ENCODE measurements around the gene MELTF.
A peak's percentile ranks its signal among the peaks of the same experiment; 100 is the strongest.

Gene MELTF

GRCh38 chr3:197010556-197011351 is 18.9 kb downstream of the MELTF start:
- no peak for DNase-seq (ENCODE audit: low read depth, low spot score)
- Histone ChIP-seq H3K4me1 (ENCODE audit: control insufficient read depth, insufficient read depth, low read length) (no peaks in the 10 kb centered on the region), H3K36me3 (ENCODE audit: control insufficient read depth, insufficient read depth, low read length) (no peaks in the 10 kb centered on the region), H3K27ac (ENCODE audit: low read length) (no peak overlapping the region), H3K9me3 (ENCODE audit: control insufficient read depth, insufficient read depth, low read length) (no peaks in the 10 kb centered on the region), H3K4me3 (ENCODE audit: low read length) (no peak overlapping the region), H3K27me3 (ENCODE audit: control insufficient read depth, insufficient read depth, low read length) (no peaks in the 10 kb centered on the region)
- no CpG with 5 or more reads among the region's 30 CpGs for WGBS (ENCODE audit: insufficient coverage, insufficient read length)

GRCh38 chr3:197009532-197010019 is 20.0 kb downstream of the MELTF start:
- no peak overlapping the region for H3K4me3 ChIP-seq (ENCODE audit: low read length)
- WGBS (ENCODE audit: insufficient coverage, insufficient read length) = no CpG with 5 or more reads among the region's 20 CpGs
- H3K27me3 ChIP-seq (ENCODE audit: control insufficient read depth, insufficient read depth, low read length) = peaks cover 2% of the 10 kb centered on the region; the same call in 1 of the 2 replicates
- DNase-seq (ENCODE audit: low read depth, low spot score) = no peak
- no peak overlapping the region for H3K27ac ChIP-seq (ENCODE audit: low read length)
- H3K9me3 ChIP-seq (ENCODE audit: control insufficient read depth, insufficient read depth, low read length) = no peaks in the 10 kb centered on the region
- H3K4me1 ChIP-seq (ENCODE audit: control insufficient read depth, insufficient read depth, low read length) = no peaks in the 10 kb centered on the region
- no peaks in the 10 kb centered on the region for H3K36me3 ChIP-seq (ENCODE audit: control insufficient read depth, insufficient read depth, low read length)

DNA sequence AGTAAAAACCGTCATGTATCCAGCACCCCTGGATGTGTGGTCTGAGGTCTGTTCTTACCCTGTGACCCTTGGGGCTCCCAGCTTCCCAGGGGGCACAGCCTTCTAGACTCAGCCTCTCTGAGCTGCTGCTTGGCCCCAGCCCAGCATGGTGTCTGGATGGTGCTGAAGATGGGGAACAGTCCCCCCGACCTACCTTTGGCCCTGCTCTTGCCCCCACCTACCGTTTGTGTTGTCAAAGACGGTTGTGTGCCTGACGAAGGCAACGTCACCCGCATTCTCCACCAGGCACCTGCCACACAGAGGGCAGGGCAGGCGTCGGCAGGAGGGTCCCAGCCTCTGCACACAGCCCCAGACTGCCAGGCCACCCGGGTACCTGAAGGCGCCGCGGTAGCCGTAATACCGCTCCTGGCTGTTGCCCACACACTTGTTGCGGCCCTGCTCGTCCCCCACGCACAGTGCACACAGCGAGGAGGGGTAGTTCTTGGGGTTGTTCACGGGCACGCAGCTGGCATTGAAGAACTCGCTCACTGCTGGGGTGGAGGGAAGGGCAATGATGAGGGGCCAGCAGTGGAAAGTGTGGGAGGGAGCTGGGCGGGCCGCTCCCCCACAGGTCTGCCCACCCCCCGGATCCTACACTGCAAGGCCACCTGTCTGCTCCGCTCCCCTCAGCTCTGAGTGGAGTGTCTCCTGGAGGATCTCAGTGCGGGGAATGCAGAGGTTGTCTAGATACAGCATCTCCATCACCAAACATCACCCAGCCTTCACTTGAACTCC is 21.0 kb downstream of the MELTF start:
- no CpG with 5 or more reads among the region's 27 CpGs for WGBS (ENCODE audit: insufficient coverage, insufficient read length)
- Histone ChIP-seq H3K27me3 (ENCODE audit: control insufficient read depth, insufficient read depth, low read length) (peaks cover 6% of the 10 kb centered on the region), H3K36me3 (ENCODE audit: control insufficient read depth, insufficient read depth, low read length) (no peaks in the 10 kb centered on the region), H3K4me3 (ENCODE audit: low read length) (no peak overlapping the region), H3K27ac (ENCODE audit: low read length) (no peak overlapping the region), H3K9me3 (ENCODE audit: control insufficient read depth, insufficient read depth, low read length) (no peaks in the 10 kb centered on the region), H3K4me1 (ENCODE audit: control insufficient read depth, insufficient read depth, low read length) (0 out of 2 replicates have a peak, but pooled peaks cover 2% of the 10 kb centered on the region)
- DNase-seq (ENCODE audit: low read depth, low spot score) = no peak

DNA sequence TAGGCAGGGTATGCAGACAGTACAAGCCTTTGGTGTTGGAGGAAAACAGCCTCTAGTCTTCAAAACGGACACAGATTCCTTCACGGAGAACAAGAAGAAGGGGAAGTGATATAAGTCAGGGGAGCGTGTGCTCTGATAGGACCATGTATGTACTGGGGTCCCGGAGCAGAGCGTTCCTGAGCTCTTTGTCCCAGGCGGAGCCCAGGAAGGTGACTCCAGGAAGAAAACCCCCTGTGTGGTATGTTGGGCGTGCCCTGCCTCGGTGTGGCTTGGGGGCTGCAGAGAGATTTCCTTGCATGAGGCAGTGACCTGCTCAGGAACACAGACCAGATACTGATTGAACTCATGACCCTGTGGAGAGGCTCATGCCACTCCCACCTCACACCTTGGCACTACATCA is 21.7 kb downstream of the MELTF start:
- Histone ChIP-seq H3K27ac (ENCODE audit: low read length) (no peak overlapping the region), H3K4me3 (ENCODE audit: low read length) (no peak overlapping the region), H3K27me3 (ENCODE audit: control insufficient read depth, insufficient read depth, low read length) (peaks cover 6% of the 10 kb centered on the region), H3K4me1 (ENCODE audit: control insufficient read depth, insufficient read depth, low read length) (0 out of 2 replicates have a peak, but pooled peaks cover 2% of the 10 kb centered on the region), H3K9me3 (ENCODE audit: control insufficient read depth, insufficient read depth, low read length) (no peaks in the 10 kb centered on the region), H3K36me3 (ENCODE audit: control insufficient read depth, insufficient read depth, low read length) (no peaks in the 10 kb centered on the region)
- DNase-seq (ENCODE audit: low read depth, low spot score) = no peak
- WGBS (ENCODE audit: insufficient coverage, insufficient read length) = no CpG with 5 or more reads among the region's 8 CpGs

DNA sequence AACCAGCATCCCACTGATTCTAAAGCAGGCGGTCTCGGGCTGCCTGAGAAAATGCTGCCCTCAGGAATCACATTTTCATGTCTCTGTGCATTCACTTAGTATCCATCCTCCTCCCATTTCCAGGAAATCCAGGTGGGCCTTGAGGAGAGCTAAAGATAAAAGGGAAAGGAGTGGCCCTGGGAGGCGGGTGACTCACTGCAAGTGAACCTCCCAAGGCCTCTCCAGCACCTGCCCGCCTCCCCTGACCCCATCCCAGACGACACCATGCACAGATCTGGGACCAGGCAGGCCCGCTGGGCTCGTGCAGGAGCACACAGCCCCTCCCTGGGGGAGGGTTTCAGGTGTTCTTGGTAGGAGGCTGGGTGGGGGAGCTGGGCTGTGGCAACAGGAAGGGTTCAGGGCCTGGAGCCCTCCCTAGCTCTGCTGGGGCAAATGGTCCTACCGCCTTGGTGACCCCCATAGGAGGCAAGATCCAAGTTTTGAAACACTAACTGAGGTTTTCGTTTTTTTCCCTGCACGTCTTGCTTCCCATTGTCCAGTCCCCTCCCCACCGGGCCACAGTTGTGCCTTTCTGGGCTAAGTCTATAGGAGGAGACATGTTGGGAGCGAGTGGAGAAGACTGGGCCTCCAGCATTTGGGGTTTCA is 22.2 kb downstream of the MELTF start:
- DNase-seq (ENCODE audit: low read depth, low spot score) = no peak
- no CpG with 5 or more reads among the region's 12 CpGs for WGBS (ENCODE audit: insufficient coverage, insufficient read length)
- peaks cover 6% of the 10 kb centered on the region for H3K27me3 ChIP-seq (ENCODE audit: control insufficient read depth, insufficient read depth, low read length)
- no peaks in the 10 kb centered on the region for H3K9me3 ChIP-seq (ENCODE audit: control insufficient read depth, insufficient read depth, low read length)
- H3K27ac ChIP-seq (ENCODE audit: low read length) = no peak overlapping the region
- 0 out of 2 replicates have a peak, but pooled peaks cover 2% of the 10 kb centered on the region for H3K4me1 ChIP-seq (ENCODE audit: control insufficient read depth, insufficient read depth, low read length)
- no peaks in the 10 kb centered on the region for H3K36me3 ChIP-seq (ENCODE audit: control insufficient read depth, insufficient read depth, low read length)
- no peak overlapping the region for H3K4me3 ChIP-seq (ENCODE audit: low read length)

- WGBS (ENCODE audit: insufficient coverage, insufficient read length) = no CpG with 5 or more reads among the region's 5 CpGs
- H3K27ac ChIP-seq (ENCODE audit: low read length) = no peak overlapping the region
- DNase-seq (ENCODE audit: low read depth, low spot score) = no peak
- H3K9me3 ChIP-seq (ENCODE audit: control insufficient read depth, insufficient read depth, low read length) = no peaks in the 10 kb centered on the region
- no peaks in the 10 kb centered on the region for H3K36me3 ChIP-seq (ENCODE audit: control insufficient read depth, insufficient read depth, low read length)
- 0 out of 2 replicates have a peak, but pooled peaks cover 2% of the 10 kb centered on the region for H3K4me1 ChIP-seq (ENCODE audit: control insufficient read depth, insufficient read depth, low read length)
- no peak overlapping the region for H3K4me3 ChIP-seq (ENCODE audit: low read length)
- H3K27me3 ChIP-seq (ENCODE audit: control insufficient read depth, insufficient read depth, low read length) = peaks cover 6% of the 10 kb centered on the region
Measured at GRCh38 chr3:197006860-197007259, 22.8 kb downstream of the MELTF start.

- H3K9me3 ChIP-seq (ENCODE audit: control insufficient read depth, insufficient read depth, low read length) = no peaks in the 10 kb centered on the region
- 0 out of 2 replicates have a peak, but pooled peaks cover 2% of the 10 kb centered on the region for H3K4me1 ChIP-seq (ENCODE audit: control insufficient read depth, insufficient read depth, low read length)
- H3K36me3 ChIP-seq (ENCODE audit: control insufficient read depth, insufficient read depth, low read length) = no peaks in the 10 kb centered on the region
- no CpG with 5 or more reads among the region's 11 CpGs for WGBS (ENCODE audit: insufficient coverage, insufficient read length)
- H3K27me3 ChIP-seq (ENCODE audit: control insufficient read depth, insufficient read depth, low read length) = peaks cover 6% of the 10 kb centered on the region
- no peak overlapping the region for H3K4me3 ChIP-seq (ENCODE audit: low read length)
- H3K27ac ChIP-seq (ENCODE audit: low read length) = no peak overlapping the region
- DNase-seq (ENCODE audit: low read depth, low spot score) = no peak
Measured at GRCh38 chr3:197006446-197006845, 23.2 kb downstream of the MELTF start.

DNA sequence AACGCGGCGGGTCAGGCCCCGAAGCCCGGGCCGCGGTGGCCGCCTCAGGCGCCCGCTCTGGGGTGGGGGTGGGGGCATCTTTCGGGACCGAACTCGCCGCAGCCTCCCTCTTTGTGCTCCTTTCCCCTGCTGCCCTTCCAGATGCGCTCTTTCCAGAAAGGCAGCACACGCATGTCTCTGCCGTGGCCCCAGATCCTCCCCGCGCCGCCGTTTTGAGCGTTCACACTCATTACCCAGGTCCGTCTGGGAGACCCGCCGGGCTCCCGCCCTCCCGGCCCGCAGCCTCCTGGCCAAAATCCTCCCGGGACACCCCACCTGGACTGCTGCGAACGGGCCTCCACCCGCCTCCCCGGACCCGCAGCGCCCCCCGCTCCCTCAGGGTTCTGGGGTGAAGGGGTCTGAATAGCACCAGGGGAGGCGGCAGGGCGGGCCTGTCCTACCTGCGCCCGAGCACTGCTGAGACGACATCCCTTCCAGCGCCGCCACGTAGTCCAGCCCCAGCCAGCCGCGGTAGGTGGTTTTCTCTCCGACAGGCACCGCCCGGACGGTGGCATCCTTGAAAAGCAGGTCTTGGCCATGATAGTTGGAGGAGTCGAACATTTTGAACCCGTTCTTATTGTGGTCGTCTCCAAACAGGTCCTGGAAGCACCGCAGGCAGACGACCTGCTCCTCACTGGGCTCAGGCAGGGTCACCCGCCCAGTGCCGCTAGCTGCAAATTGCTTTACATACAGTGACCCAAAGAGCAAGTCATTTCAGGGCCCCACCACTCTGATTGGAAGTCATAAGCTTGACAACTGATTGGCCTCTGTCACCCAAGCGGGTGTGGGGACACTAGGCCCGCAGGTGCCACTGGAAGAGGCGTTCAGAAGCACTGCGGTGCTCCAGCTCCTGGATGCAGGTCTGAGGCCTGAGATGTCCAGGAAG is 25.9 kb downstream of the MELTF start:
- Histone ChIP-seq H3K4me3 (ENCODE audit: low read length) (peak overlapping the region; percentile 34; the same call in 1 of the 2 replicates), H3K27ac (ENCODE audit: low read length) (no peak overlapping the region)

DNA sequence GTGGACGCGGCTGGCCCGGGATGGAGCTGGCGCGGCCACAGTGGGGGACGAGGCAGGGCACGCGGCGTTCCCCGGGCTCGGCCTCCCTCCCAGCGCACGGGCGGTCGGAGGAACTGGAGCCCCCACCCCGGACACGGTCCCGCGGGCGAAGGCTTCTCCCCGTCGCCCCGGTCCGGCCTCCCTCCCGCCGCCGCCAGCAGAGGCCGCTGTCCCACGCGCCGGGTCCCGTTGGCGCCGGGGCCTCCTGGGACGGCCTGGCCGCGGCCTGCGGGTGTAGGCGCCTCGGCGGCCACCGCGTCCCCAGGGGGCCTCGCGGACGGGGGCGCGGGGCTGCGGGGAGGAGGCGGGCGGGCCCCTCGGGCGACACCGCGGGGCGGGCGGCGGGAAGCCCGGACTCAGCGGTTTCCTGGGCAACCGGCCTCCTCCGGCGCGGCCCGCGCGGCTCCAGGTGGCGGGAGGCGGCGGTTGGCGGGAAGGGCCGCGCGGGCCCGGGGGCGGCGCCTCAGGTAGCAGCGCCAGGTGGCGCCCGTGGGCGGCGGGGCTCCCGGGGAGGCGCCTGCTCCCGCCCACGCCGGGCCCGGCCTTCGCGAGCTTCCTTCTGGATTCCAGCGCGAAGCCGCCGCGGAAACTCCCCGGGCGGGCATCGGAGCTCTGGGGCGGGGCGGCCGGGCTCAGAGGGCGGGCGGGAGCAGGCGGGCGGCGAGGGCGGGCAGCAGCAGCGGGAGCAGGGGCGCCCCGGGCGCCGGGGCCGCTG is 26.7 kb downstream of the MELTF start:
- no peaks in the 10 kb centered on the region for H3K9me3 ChIP-seq (ENCODE audit: control insufficient read depth, insufficient read depth, low read length)
- peaks cover 6% of the 10 kb centered on the region for H3K27me3 ChIP-seq (ENCODE audit: control insufficient read depth, insufficient read depth, low read length)
- no peaks in the 10 kb centered on the region for H3K36me3 ChIP-seq (ENCODE audit: control insufficient read depth, insufficient read depth, low read length)
- no CpG with 5 or more reads among the region's 113 CpGs for WGBS (ENCODE audit: insufficient coverage, insufficient read length)
- H3K27ac ChIP-seq (ENCODE audit: low read length) = no peak overlapping the region
- peak overlapping the region; percentile 34; the same call in 1 of the 2 replicates for H3K4me3 ChIP-seq (ENCODE audit: low read length)
- H3K4me1 ChIP-seq (ENCODE audit: control insufficient read depth, insufficient read depth, low read length) = 0 out of 2 replicates have a peak, but pooled peaks cover 2% of the 10 kb centered on the region
- no peak for DNase-seq (ENCODE audit: low read depth, low spot score)

More for the DNA sequence above, 25.9 kb downstream of the MELTF start:
- no CpG with 5 or more reads among the region's 61 CpGs for WGBS (ENCODE audit: insufficient coverage, insufficient read length)
- Histone ChIP-seq H3K27me3 (ENCODE audit: control insufficient read depth, insufficient read depth, low read length) (peaks cover 6% of the 10 kb centered on the region), H3K4me1 (ENCODE audit: control insufficient read depth, insufficient read depth, low read length) (0 out of 2 replicates have a peak, but pooled peaks cover 2% of the 10 kb centered on the region), H3K9me3 (ENCODE audit: control insufficient read depth, insufficient read depth, low read length) (no peaks in the 10 kb centered on the region), H3K36me3 (ENCODE audit: control insufficient read depth, insufficient read depth, low read length) (no peaks in the 10 kb centered on the region)
- no peak for DNase-seq (ENCODE audit: low read depth, low spot score)
